GM19193 (cell line): ENCODE data around the gene TLX1.

Experiments used
- POLR2A ChIP-seq: IDR thresholded peaks from 4 replicates; pipeline ENCODE4 v1.6.1; 2011; ENCODE audit not compliant: insufficient read depth, insufficient read length; ENCODE audit errors: extremely low read depth

Gene TLX1

DNA sequence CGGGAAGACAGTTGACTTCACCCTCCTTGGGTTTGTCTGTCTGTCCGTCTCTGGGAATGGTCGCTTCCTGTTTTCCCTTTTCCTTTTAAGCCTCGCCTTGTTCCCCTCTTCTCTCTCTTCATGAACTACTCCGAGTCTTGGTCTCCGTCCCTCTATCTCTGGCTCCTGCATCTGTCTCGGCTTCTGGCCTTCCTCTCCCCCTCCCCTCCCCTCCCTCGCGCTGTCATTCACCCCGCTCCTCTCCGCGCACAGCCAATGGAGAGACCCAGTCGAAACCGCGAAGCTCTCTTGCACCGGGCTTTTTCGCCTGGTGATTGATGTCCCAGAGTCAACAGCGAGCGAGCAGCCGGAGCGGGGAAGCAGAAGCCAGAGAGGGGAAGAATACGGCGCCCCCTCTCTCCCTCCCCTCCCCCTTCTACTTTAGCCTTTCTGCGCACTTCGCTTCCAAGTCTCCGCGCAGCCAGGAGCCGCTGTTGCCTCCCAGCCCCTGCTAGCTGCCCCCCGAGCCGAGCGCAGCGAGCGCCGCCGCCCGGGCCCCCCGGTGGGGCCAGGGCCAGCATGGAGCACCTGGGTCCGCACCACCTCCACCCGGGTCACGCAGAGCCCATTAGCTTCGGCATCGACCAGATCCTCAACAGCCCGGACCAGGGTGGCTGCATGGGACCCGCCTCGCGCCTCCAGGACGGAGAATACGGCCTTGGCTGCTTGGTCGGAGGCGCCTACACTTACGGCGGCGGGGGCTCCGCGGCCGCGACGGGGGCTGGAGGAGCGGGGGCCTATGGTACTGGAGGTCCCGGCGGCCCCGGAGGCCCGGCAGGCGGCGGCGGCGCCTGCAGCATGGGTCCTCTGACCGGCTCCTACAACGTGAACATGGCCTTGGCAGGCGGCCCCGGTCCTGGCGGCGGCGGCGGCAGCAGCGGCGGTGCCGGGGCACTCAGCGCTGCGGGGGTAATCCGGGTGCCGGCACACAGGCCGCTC, at the start of gene TLX1:
Gene TLX1 (plus strand): TSS at position 317 of the 978 bp plus-strand sequence. CDS start 242 bp downstream, at position 559.
- no peak for TF ChIP-seq POLR2A

DNA sequence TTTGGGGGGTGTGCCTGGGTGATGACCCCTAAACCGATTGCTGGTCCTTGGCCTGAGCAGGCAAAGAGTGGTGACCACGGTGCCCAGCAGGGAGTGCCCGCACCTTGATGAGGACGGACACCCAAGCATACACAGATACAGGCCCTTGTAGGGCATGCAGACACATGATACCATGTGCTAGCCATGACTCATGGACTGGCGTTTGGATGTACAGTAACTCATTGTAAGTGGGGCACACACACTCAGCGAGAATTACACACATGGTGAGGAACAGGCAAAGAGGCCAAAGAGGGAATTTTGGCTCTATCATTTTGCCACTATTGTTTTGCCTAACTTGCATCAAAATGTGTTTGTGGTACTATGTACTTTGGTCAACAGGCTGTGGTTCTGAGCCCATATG, 45.3 kb upstream of the TLX1 start:
- TF ChIP-seq POLR2A, result no peak

GRCh38 chr10:101087376-101087775, 43.7 kb upstream of the TLX1 start:
- no peak for TF ChIP-seq POLR2A

- TF ChIP-seq POLR2A, result no peak
Measured at GRCh38 chr10:101087965-101088364, 43.1 kb upstream of the TLX1 start.

DNA sequence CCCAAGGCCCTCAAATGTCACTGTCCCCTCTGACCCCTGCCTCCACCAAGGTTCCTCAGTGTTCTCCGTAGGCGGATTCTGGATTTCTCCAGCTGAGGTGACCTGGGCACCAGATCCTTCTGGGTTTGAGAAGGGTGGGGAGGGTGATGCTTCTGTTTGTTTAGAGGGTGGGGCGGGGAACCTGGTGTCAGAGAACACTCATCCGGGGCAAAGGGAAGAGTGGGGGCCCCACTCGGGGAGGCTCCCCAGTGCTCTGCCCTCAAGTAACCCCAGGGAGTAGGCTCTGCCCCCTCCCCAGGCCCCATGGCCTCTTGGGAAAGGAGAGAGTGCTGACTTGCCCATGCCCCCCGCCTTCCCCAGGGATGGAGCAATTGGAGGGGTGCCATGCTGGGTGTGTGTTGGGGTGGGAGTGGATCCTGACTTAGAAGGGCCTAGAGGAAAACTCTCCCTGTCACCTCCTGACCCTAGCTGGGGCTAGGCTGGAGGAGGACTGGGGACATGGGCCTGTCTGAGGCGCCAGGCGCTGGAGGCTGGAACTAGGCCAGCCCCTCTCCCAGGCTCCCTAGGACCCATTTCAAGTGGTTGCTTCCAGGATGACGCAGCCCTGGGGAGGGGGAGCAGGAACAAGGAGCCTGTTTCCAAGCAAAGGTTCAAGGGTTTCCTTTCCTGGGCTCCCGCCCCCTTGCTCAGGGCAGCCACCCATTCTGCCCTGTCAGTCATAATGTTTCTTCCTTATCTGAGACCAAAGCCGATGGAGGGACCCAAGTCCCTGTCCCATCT, 41.4 kb upstream of the TLX1 start:
- TF ChIP-seq POLR2A, result no peak

- no peak for TF ChIP-seq POLR2A
Measured at GRCh38 chr10:101090597-101090996, 40.5 kb upstream of the TLX1 start.

GRCh38 chr10:101091546-101092290, 39.4 kb upstream of the TLX1 start:
- no peak for TF ChIP-seq POLR2A

DNA sequence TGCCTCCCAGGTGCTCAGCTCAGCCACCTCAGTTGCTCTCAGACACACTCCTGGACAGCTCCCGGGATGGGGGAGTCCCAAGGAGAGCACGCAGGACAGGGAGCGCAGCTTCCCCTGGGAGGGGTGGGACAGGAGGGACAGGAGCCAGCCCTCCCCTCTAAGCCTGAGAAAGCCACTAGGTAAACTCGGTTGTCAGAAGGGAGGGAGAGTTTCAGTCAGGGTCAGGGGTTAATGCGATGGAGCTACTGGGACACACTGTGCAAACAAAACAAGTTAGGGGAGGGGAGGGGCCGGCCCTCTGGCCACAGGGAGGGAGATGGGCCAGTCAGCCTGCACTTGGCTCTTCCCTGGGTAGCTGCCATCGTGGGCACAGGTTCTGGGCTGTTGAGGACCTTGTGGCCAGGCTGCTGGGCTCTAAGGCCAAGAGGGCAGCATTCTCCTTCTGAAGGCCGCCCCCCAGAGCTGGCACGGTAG, 38.2 kb upstream of the TLX1 start:
- no peak for TF ChIP-seq POLR2A

DNA sequence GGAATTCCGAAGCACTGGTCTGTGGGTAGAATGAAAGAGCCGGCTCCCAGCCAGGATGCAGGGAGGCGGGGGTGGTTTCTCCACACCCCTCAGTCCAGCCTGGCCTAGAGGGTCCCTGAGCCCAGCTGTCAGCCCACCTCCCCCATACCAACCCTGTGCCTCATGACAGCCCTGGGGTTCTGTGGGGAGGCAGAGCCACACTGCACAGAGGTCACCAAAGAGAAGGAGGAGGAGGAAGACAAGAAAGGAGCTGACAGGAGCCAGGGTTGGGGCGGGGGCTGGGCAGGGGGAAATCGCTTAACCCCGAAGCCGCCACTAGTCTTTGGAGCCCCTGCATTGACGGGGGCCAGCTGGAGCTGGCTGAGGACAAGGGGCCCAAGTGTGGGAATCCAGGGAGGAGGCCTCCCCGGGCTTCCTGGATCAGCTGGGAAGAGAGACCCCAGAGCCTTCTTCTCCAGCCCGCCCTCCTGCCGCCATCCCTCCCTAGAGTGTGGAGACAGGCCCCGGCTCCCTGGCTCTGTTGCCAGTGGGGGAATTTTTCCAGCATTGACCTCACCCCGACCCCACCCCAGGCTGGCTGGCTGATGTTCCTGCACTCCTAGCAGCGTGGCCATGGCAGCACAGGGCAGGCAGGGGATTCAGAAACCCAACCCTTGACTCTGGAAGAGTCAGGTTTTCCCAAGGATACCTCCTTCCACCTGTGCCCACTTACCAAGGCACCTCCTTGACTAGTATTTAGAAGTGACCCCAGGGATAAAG, 36.8 kb upstream of the TLX1 start:
- TF ChIP-seq POLR2A, result no peak

DNA sequence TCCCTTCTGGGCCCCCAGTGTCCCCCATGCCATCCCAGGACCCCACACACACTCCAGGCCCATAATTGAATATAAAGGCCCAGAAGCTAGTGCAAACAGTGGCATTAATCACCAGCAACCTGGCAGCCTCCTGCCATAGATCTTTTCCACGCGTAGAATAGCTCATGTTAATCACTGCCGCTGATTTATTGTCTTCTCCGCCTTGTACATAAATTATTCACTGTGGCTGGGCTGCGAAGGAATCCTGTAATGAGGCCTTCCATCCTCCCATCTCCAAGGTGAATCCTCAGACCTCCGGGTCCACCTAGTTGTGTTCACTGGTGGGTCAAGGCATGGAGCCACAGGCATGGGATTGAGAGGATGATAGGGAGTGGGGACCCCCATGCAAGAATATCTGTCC, 36.1 kb upstream of the TLX1 start:
- no peak for TF ChIP-seq POLR2A

- TF ChIP-seq POLR2A, result no peak
Measured at GRCh38 chr10:101095550-101096213, 35.4 kb upstream of the TLX1 start.

DNA sequence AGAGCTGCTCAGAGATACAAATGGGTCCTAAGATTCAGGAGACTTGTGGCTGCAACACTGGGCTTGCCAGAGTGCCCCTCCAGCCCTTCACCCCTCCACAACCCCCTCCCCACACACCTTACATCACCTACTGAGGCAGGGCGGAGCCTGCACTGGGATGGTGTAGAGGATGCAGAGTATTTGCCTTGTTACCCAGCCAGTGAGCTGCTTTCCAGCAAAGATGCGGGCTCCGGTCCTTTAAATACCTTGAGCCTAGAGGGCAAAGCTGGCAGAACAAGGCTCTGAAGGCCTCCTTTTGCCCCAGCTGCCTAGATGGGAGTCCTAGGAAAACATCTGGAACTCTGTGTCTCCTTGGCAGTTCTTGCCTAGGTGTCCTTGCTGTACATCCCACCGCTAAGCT, 34.7 kb upstream of the TLX1 start:
- no peak for TF ChIP-seq POLR2A

DNA sequence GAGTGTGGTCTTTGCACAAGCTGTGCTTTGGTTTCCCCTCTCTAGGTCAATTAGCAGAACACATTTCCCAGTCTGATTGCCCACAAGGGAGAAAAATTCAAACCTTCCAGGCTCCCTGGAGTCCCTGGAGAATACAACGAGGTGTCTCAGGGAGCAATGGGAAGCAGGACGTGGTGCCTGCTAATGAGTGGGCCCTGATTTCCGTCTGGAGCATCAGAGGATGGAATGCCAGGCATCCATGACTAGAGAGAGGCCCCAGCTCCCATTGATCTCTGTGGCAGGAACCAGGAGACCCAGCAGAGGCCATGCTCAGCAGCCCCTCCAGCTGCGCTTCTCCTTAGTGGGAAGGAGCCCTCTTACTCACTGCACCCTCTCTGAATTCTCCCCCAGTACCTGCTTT, 33.2 kb upstream of the TLX1 start:
- no peak for TF ChIP-seq POLR2A

DNA sequence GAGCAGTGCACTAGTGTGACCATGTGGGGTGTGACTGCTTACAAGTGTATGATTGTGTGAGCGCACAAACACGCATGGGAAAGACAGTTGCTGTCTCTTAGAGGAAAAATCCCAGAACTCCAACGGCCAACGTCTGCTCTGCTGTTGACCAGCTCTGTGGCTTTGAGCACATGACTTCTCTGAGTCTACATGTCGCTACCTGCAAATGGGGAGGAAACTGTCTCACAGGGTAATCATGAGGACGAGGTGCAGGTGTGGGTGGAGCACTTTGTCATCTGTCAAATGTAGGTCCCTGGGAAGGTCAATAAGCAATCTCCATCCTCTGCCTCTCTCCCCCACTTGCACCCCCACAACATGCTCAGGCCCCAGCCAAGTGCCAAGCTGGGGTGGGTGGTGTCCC, 31.2 kb upstream of the TLX1 start:
- TF ChIP-seq POLR2A, result no peak
